ENCODE data around the gene TULP1. TPM values are rescaled to one million over a fixed set of nuclear protein-coding genes. Genes with fewer than 3 reads are reported as not detected.

The TULP1 gene
- total and polyA plus RNA-seq, 4 donors: not detected

DNA sequence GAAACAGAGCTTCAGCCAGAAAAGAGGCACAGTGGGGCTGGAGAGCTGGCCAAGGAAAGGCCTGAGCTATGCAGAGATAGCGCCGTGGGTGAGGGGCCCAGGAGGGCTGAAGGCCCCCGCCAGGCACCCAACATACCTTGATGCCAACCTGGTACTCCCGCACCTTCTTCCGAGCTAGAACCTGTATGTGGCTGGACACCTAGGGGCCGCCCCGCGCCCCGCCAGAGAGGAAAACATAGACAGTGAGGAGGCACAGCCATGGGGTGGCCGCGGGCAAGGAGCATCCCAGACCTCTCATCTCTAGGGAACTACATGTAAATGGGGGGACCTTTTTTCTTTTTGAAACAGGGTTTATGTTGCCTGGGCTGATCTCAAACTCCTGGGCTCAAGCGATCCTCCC is 32.5 kb downstream of the TULP1 start:
- H3K9ac ChIP-seq (ENCODE audit: low read depth in 1 of 2, low read length in 2 of 2): no peak overlapping the region
- H3K27me3 ChIP-seq (ENCODE audit: control insufficient read depth in 4 of 4, insufficient read depth in 4 of 4, low read length in 3 of 4): no peaks in the 10 kb centered on the region
- no peak for DNase-seq (ENCODE audit: low spot score)
- no peak overlapping the region for H3K27ac ChIP-seq (ENCODE audit: low read depth in 1 of 2, low read length in 2 of 2)
- no peaks in the 10 kb centered on the region for H3K9me3 ChIP-seq (ENCODE audit: control insufficient read depth in 4 of 4, low read length in 3 of 4)
- WGBS: 97% methylated on average over 12 of the region's 12 CpGs
- TF ChIP-seq HNF4G (IDR thresholded peaks at IDR 0.05) (no peak), TAF1 (conservative IDR thresholded peaks at IDR 0.05) (no peak), YY1 (IDR thresholded peaks at IDR 0.05) (no peak), JUND (IDR thresholded peaks at IDR 0.05) (no peak), FOXA1 (IDR thresholded peaks at IDR 0.05) (no peak), GABPA (IDR thresholded peaks at IDR 0.05 in 1 of 2, conservative IDR thresholded peaks at IDR 0.05 in 1 of 2) (no peak), EGR1 (IDR thresholded peaks at IDR 0.05; ENCODE audit: low read depth in 2 of 2) (no peak), HNF4A (conservative IDR thresholded peaks at IDR 0.05) (no peak)
- TF ChIP-seq, protein P1, sequence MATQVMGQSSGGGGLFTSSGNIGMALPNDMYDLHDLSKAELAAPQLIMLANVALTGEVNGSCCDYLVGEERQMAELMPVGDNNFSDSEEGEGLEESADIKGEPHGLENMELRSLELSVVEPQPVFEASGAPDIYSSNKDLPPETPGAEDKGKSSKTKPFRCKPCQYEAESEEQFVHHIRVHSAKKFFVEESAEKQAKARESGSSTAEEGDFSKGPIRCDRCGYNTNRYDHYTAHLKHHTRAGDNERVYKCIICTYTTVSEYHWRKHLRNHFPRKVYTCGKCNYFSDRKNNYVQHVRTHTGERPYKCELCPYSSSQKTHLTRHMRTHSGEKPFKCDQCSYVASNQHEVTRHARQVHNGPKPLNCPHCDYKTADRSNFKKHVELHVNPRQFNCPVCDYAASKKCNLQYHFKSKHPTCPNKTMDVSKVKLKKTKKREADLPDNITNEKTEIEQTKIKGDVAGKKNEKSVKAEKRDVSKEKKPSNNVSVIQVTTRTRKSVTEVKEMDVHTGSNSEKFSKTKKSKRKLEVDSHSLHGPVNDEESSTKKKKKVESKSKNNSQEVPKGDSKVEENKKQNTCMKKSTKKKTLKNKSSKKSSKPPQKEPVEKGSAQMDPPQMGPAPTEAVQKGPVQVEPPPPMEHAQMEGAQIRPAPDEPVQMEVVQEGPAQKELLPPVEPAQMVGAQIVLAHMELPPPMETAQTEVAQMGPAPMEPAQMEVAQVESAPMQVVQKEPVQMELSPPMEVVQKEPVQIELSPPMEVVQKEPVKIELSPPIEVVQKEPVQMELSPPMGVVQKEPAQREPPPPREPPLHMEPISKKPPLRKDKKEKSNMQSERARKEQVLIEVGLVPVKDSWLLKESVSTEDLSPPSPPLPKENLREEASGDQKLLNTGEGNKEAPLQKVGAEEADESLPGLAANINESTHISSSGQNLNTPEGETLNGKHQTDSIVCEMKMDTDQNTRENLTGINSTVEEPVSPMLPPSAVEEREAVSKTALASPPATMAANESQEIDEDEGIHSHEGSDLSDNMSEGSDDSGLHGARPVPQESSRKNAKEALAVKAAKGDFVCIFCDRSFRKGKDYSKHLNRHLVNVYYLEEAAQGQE (IDR thresholded peaks at IDR 0.05): no peak
- TF ChIP-seq, protein P2, sequence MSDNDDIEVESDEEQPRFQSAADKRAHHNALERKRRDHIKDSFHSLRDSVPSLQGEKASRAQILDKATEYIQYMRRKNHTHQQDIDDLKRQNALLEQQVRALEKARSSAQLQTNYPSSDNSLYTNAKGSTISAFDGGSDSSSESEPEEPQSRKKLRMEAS (IDR thresholded peaks at IDR 0.05): no peak
- H3K36me3 ChIP-seq (ENCODE audit: control insufficient read depth in 4 of 4, insufficient read depth in 3 of 4, low read depth in 1 of 4, low read length in 3 of 4): peaks cover 0 to 24% (median 5%) of the 10 kb centered on the region in 4 donors
- H3K4me1 ChIP-seq (ENCODE audit: control insufficient read depth in 4 of 4, insufficient read depth in 4 of 4, low read length in 3 of 4): peaks cover 0 to 8% (median 4%) of the 10 kb centered on the region in 4 donors
- no peak overlapping the region for H3K4me3 ChIP-seq (ENCODE audit: low read depth in 1 of 3, low read length in 3 of 3)

DNA sequence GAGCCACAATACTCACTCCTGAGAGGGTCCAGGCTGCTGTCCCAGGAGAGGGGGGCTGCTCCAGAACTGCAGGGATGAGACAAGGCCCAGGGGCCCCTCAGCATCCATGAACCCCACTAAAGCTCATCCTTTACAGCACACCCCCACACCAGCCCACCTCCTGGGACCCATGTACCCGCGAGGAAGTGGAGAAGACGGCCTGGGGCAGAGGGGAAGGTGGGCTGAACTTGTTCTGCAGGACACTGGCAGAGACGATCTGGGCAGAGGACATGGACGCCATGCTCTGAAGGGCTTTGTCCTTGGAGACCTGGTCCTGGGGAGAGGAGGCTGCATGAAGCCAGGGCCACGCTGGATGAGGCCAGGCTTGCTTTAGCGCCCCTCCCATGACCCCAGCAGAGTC is 34.4 kb downstream of the TULP1 start:
- peaks cover 0 to 31% (median 4%) of the 10 kb centered on the region in 4 donors for H3K36me3 ChIP-seq (ENCODE audit: control insufficient read depth in 4 of 4, insufficient read depth in 3 of 4, low read depth in 1 of 4, low read length in 3 of 4)
- no peak for DNase-seq (ENCODE audit: low spot score)
- TF ChIP-seq, protein P3, sequence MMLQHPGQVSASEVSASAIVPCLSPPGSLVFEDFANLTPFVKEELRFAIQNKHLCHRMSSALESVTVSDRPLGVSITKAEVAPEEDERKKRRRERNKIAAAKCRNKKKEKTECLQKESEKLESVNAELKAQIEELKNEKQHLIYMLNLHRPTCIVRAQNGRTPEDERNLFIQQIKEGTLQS (IDR thresholded peaks at IDR 0.05): no peak
- TF ChIP-seq JUND (IDR thresholded peaks at IDR 0.05): no peak
- no peak for TF ChIP-seq RAD21 (IDR thresholded peaks at IDR 0.05)

DNA sequence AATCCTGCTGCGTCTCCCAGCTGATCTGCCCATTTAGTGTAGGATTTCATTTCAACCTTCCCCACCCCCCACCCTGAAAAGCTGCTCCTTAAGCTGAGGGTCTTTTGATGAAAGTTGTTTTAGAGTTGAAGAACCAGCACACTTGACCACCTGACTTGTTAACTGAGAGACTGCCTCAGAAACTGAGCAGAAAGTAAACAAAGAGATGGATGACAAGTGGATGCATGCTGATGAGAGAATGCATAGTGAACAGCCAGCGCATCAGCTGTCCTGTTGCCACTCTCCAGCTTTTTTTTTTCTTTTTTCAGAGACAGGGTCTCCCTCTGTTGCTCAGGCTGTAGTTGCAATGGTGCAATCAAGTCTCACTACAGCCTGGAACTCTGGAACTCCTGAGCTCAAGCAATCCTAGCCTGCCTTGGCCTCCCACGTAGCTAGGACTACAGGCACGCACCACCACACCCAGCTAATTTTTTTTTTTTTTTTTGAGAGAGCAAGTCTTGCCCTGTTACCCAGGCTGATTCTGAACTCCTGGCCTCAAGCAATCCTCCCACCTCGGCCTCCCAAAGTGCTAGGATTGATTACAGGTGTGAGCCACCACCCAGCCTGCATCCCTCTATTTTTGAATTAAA is 35.0 kb downstream of the TULP1 start:
- WGBS: 96% methylated on average over 5 of the region's 5 CpGs
- no peak for DNase-seq (ENCODE audit: low spot score)
- no peak overlapping the region for H3K9ac ChIP-seq (ENCODE audit: low read depth in 1 of 2, low read length in 2 of 2)
- no peak overlapping the region for H3K4me3 ChIP-seq (ENCODE audit: low read depth in 1 of 3, low read length in 3 of 3)
- peaks cover 0 to 34% (median 5%) of the 10 kb centered on the region in 4 donors for H3K36me3 ChIP-seq (ENCODE audit: control insufficient read depth in 4 of 4, insufficient read depth in 3 of 4, low read depth in 1 of 4, low read length in 3 of 4)
- peaks cover 0 to 8% (median 4%) of the 10 kb centered on the region in 4 donors for H3K4me1 ChIP-seq (ENCODE audit: control insufficient read depth in 4 of 4, insufficient read depth in 4 of 4, low read length in 3 of 4)
- no peaks in the 10 kb centered on the region for H3K9me3 ChIP-seq (ENCODE audit: control insufficient read depth in 4 of 4, low read length in 3 of 4)
- no peak for TF ChIP-seq HNF4A (conservative IDR thresholded peaks at IDR 0.05)
- TF ChIP-seq, protein P3 (IDR thresholded peaks at IDR 0.05): no peak
- TF ChIP-seq, protein P2 (IDR thresholded peaks at IDR 0.05): no peak
- TF ChIP-seq RAD21 (IDR thresholded peaks at IDR 0.05): no peak
- TF ChIP-seq, protein P1 (IDR thresholded peaks at IDR 0.05): no peak
- no peak overlapping the region for H3K27ac ChIP-seq (ENCODE audit: low read depth in 1 of 2, low read length in 2 of 2)
- no peaks in the 10 kb centered on the region for H3K27me3 ChIP-seq (ENCODE audit: control insufficient read depth in 4 of 4, insufficient read depth in 4 of 4, low read length in 3 of 4)

More for the DNA sequence above, 34.4 kb downstream of the TULP1 start:
- no peak overlapping the region for H3K4me3 ChIP-seq (ENCODE audit: low read depth in 1 of 3, low read length in 3 of 3)
- no peaks in the 10 kb centered on the region for H3K9me3 ChIP-seq (ENCODE audit: control insufficient read depth in 4 of 4, low read length in 3 of 4)
- 95% methylated on average over 7 of the region's 7 CpGs for WGBS
- no peak overlapping the region for H3K27ac ChIP-seq (ENCODE audit: low read depth in 1 of 2, low read length in 2 of 2)
- H3K4me1 ChIP-seq (ENCODE audit: control insufficient read depth in 4 of 4, insufficient read depth in 4 of 4, low read length in 3 of 4): peaks cover 0 to 8% (median 4%) of the 10 kb centered on the region in 4 donors
- no peak overlapping the region for H3K9ac ChIP-seq (ENCODE audit: low read depth in 1 of 2, low read length in 2 of 2)
- H3K27me3 ChIP-seq (ENCODE audit: control insufficient read depth in 4 of 4, insufficient read depth in 4 of 4, low read length in 3 of 4): no peaks in the 10 kb centered on the region
